ENCODE data around the gene RIN2. TPM values are rescaled to one million over a fixed set of nuclear protein-coding genes. Genes with fewer than 3 reads are reported as not detected.

RIN2 gene
- total RNA-seq (2014; rRNA removed; shearing (Covaris generic)), result 13.7 and 18.5 TPM in 2 replicates

- DNase-seq (ENCODE audit: low spot score), result no peak
Measured at GRCh38 chr20:19758133-19758500, at the start of gene RIN2. RIN2 (plus strand) TSS chr20:19758258; CDS start chr20:19889602, 131,344 bp downstream.

GRCh38 chr20:19709635-19710335 lies 48.3 kb upstream of the RIN2 start:
- no peak for DNase-seq (ENCODE audit: low spot score)

- DNase-seq (ENCODE audit: low spot score), result no peak
Measured at GRCh38 chr20:19710336-19711120, 47.5 kb upstream of the RIN2 start.

- no peak for DNase-seq (ENCODE audit: low spot score)
Measured at GRCh38 chr20:19711126-19711525, 46.9 kb upstream of the RIN2 start.

GRCh38 chr20:19712721-19713260 lies 45.3 kb upstream of the RIN2 start:
- no peak for DNase-seq (ENCODE audit: low spot score)

- no peak for DNase-seq (ENCODE audit: low spot score)
Measured at GRCh38 chr20:19713822-19714578, 44.1 kb upstream of the RIN2 start.

GRCh38 chr20:19714579-19714840 lies 43.5 kb upstream of the RIN2 start:
- DNase-seq (ENCODE audit: low spot score), result no peak

GRCh38 chr20:19715986-19716385 lies 42.1 kb upstream of the RIN2 start:
- no peak for DNase-seq (ENCODE audit: low spot score)

GRCh38 chr20:19718880-19719279 lies 39.2 kb upstream of the RIN2 start:
- DNase-seq (ENCODE audit: low spot score), result no peak

- no peak for DNase-seq (ENCODE audit: low spot score)
Measured at GRCh38 chr20:19720991-19721390, 37.1 kb upstream of the RIN2 start.

GRCh38 chr20:19723051-19723450 lies 35.0 kb upstream of the RIN2 start:
- no peak for DNase-seq (ENCODE audit: low spot score)

- no peak for DNase-seq (ENCODE audit: low spot score)
Measured at GRCh38 chr20:19723813-19724430, 34.1 kb upstream of the RIN2 start.

GRCh38 chr20:19725373-19725772 lies 32.7 kb upstream of the RIN2 start:
- no peak for DNase-seq (ENCODE audit: low spot score)

- no peak for DNase-seq (ENCODE audit: low spot score)
Measured at GRCh38 chr20:19725814-19726525, 32.1 kb upstream of the RIN2 start.

- DNase-seq (ENCODE audit: low spot score), result no peak
Measured at GRCh38 chr20:19727251-19727847, 30.7 kb upstream of the RIN2 start.

- no peak for DNase-seq (ENCODE audit: low spot score)
Measured at GRCh38 chr20:19729672-19730071, 28.4 kb upstream of the RIN2 start.

GRCh38 chr20:19730706-19731105 lies 27.4 kb upstream of the RIN2 start:
- DNase-seq (ENCODE audit: low spot score), result no peak

GRCh38 chr20:19734811-19735210 lies 23.2 kb upstream of the RIN2 start:
- no peak for DNase-seq (ENCODE audit: low spot score)

- DNase-seq (ENCODE audit: low spot score), result peak; percentile 75
Measured at GRCh38 chr20:19735446-19735845, 22.6 kb upstream of the RIN2 start.

- no peak for DNase-seq (ENCODE audit: low spot score)
Measured at GRCh38 chr20:19737025-19737424, 21.0 kb upstream of the RIN2 start.

GRCh38 chr20:19738951-19739350 lies 19.1 kb upstream of the RIN2 start:
- no peak for DNase-seq (ENCODE audit: low spot score)

Data from H4 (cell line).